Measurements from ENCODE around the gene DNM3.

DNA sequence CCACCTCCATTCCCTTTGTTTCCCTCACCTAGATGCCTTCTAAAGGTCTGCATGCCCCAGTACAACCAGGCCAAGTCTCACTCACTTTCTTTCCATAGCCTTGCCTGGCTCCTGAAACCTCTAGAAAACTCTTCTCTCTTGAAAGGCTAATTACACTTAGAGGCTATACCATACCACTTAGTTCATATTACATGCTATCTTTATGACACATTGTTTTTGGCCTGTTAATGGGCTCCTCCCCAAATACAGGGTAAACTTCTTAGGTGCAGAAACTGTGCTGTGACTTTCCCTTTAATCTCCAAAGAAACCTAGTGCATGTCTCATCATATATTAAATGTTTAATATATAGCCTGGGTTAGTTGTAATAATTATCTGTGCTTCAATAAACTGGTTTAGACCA lies 522.6 kb downstream of the DNM3 start:
- TF ChIP-seq POLR2A (IDR thresholded peaks at IDR 0.05) (no peak), CTCF (IDR thresholded peaks at IDR 0.05) (no peak), EP300 (IDR thresholded peaks at IDR 0.05) (no peak)
